SK-N-SH treated with all-trans-retinoic acid at 6 μM for 48 hours (cell line): Measurements from ENCODE around the gene MYO1B.

Experiments used
- ARNTL ChIP-seq: fragments of 450-650 bp; formaldehyde crosslinking; IDR thresholded peaks from 2 replicates; pipeline ENCODE4 v1.5.0; 2020; ENCODE audit warnings: low read depth, mild to moderate bottlenecking, moderate library complexity, borderline replicate concordance
- GLIS3 ChIP-seq: fragments of 250-450 bp; sonication (Bioruptor Pico); IDR thresholded peaks from 2 replicates; pipeline ENCODE4 v1.5.0; 2020; ENCODE audit warnings: mild to moderate bottlenecking, moderate library complexity
- OSR1 ChIP-seq: fragments of 250-450 bp; sonication (Bioruptor Pico); IDR thresholded peaks from 2 replicates; pipeline ENCODE4 v1.8.0; 2022; ENCODE audit warnings: moderate library complexity, mild to moderate bottlenecking, inconsistent platforms
- TOX ChIP-seq: fragments of 250-450 bp; sonication (Bioruptor Pico); IDR thresholded peaks from 2 replicates; pipeline ENCODE4 v1.8.0; 2021; ENCODE audit warnings: mild to moderate bottlenecking, moderate library complexity, borderline replicate concordance
- ZFP30 ChIP-seq: fragments of 450-650 bp; formaldehyde crosslinking; IDR thresholded peaks from 2 replicates; pipeline ENCODE4 v1.5.0; 2022; ENCODE audit warnings: mild to moderate bottlenecking, moderate library complexity
- ZNF70 ChIP-seq: fragments of 450-650 bp; formaldehyde crosslinking; IDR thresholded peaks from 2 replicates; pipeline ENCODE4 v1.5.0; 2020; ENCODE audit warnings: mild to moderate bottlenecking, moderate library complexity
- TF ChIP-seq, protein P1 (sequence below): fragments of 250-450 bp; sonication (Bioruptor Pico); IDR thresholded peaks from 2 replicates; pipeline ENCODE4 v1.5.1; 2020; ENCODE audit warnings: low read depth, mild to moderate bottlenecking, moderate library complexity
- TF ChIP-seq, protein P2 (sequence below): fragments of 250-450 bp; sonication (Bioruptor Pico); IDR thresholded peaks from 2 replicates; pipeline ENCODE4 v1.8.0; 2020; ENCODE audit warnings: mild to moderate bottlenecking, moderate library complexity, borderline replicate concordance

DNA sequence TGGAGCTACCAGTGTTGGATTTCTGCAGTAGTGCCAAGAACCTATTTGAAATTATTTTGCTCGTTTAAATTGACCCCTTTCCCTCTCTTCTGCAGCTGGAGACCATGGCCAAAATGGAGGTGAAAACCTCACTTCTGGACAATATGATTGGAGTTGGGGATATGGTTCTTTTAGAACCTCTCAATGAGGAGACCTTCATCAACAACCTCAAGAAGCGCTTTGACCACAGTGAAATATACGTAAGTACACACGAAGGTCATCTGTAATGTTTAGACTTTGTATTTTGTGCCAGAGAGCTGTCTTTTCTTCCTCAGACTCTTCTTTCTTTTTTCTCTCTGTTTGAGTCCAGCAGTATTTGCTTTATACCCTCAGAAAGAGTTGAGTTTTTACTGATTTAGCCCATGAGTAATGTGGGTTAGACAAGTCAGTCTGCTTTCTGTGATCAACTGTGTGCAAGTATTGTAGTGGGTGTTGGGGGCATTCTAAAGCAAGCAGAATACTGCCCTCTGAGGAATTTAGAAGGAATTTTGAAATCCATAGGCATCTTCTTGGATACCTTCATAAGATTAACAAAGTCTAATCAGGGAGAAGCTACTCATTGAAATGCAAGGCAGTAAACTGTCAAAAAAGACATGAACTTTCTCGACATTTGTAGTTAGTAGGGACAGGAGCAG lies 31.7 kb downstream of the MYO1B start:
- TF ChIP-seq ZNF70 (no peak), TOX (CRISPR knock-in tag) (no peak), ZFP30 (CRISPR knock-in tag) (no peak), ARNTL (CRISPR knock-in tag) (no peak), OSR1 (CRISPR knock-in tag) (no peak), GLIS3 (CRISPR knock-in tag) (no peak)
- TF ChIP-seq, protein P1, sequence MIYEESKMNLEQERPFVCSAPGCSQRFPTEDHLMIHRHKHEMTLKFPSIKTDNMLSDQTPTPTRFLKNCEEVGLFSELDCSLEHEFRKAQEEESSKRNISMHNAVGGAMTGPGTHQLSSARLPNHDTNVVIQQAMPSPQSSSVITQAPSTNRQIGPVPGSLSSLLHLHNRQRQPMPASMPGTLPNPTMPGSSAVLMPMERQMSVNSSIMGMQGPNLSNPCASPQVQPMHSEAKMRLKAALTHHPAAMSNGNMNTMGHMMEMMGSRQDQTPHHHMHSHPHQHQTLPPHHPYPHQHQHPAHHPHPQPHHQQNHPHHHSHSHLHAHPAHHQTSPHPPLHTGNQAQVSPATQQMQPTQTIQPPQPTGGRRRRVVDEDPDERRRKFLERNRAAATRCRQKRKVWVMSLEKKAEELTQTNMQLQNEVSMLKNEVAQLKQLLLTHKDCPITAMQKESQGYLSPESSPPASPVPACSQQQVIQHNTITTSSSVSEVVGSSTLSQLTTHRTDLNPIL (CRISPR knock-in tag): no peak
- TF ChIP-seq, protein P2, sequence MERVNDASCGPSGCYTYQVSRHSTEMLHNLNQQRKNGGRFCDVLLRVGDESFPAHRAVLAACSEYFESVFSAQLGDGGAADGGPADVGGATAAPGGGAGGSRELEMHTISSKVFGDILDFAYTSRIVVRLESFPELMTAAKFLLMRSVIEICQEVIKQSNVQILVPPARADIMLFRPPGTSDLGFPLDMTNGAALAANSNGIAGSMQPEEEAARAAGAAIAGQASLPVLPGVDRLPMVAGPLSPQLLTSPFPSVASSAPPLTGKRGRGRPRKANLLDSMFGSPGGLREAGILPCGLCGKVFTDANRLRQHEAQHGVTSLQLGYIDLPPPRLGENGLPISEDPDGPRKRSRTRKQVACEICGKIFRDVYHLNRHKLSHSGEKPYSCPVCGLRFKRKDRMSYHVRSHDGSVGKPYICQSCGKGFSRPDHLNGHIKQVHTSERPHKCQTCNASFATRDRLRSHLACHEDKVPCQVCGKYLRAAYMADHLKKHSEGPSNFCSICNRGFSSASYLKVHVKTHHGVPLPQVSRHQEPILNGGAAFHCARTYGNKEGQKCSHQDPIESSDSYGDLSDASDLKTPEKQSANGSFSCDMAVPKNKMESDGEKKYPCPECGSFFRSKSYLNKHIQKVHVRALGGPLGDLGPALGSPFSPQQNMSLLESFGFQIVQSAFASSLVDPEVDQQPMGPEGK (CRISPR knock-in tag): no peak
